Measurements from ENCODE around the gene CFHR1.

Gene CFHR1

DNA sequence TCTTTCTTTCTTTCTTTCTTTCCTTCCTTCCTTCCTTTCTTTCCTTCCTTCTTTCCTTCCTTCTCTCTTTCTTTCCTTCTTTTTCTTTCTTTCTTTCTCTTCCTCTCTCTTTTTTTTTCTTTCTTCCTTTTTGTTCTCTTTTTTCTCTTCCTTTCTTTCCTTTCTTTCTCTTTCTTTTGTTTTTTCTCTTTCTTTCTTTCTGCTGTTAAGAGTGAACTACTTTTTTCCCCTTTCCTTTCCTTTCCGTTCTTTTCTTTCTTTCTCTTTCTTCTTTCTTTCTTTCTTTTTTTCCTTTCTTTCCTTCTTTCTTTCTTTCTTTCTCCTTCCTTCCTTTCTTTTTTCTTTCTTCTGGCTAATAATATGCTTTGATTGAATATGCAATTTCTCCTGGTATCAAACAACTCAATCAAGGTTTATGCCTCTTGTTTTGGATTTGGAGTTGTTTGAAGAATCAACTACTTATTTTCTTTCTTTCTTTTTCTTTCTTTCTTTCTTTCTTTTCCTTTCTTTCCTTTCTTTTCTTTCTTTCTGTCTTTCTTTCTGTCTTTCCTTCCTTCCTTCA is 40.9 kb downstream of the CFHR1 start:
- H3K27me3 ChIP-seq (ENCODE audit: insufficient read depth, poor library complexity, severe bottlenecking): no peaks in the 10 kb centered on the region
- H3K4me1 ChIP-seq (ENCODE audit: insufficient read depth, poor library complexity, severe bottlenecking): no peaks in the 10 kb centered on the region
- no peaks in the 10 kb centered on the region for H3K9me3 ChIP-seq (ENCODE audit: severe bottlenecking)
- H3K36me3 ChIP-seq (ENCODE audit: low read depth): no peaks in the 10 kb centered on the region
- DNase-seq (ENCODE audit: low spot score) (no peak), ATAC-seq (ENCODE audit: low read depth) (no peak)
- TF ChIP-seq, protein P1, sequence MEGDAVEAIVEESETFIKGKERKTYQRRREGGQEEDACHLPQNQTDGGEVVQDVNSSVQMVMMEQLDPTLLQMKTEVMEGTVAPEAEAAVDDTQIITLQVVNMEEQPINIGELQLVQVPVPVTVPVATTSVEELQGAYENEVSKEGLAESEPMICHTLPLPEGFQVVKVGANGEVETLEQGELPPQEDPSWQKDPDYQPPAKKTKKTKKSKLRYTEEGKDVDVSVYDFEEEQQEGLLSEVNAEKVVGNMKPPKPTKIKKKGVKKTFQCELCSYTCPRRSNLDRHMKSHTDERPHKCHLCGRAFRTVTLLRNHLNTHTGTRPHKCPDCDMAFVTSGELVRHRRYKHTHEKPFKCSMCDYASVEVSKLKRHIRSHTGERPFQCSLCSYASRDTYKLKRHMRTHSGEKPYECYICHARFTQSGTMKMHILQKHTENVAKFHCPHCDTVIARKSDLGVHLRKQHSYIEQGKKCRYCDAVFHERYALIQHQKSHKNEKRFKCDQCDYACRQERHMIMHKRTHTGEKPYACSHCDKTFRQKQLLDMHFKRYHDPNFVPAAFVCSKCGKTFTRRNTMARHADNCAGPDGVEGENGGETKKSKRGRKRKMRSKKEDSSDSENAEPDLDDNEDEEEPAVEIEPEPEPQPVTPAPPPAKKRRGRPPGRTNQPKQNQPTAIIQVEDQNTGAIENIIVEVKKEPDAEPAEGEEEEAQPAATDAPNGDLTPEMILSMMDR (IDR thresholded peaks at IDR 0.05; ENCODE audit: poor library complexity, severe bottlenecking): no peak
- H3K4me3 ChIP-seq (ENCODE audit: severe bottlenecking): no peak overlapping the region
- no peak overlapping the region for H3K27ac ChIP-seq (ENCODE audit: poor library complexity, severe bottlenecking)

DNA sequence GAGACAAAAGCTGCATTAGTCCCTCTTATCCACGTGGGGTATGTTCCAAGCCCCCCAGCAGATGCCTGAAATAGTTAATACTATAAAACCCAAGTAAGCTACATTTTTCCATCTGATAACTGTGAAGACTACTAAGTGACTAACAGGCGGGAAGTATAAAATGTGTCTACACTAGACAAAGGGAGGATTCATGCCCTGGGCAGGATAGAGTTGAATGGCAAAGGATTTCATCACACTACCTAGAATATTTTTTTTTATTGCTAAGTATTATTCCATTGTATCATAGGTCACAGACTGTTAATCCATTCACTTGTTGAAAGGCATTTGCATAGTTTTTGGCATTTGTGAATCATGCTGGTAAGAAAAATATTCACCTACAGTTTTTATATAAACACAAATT is 41.9 kb downstream of the CFHR1 start:
- no peak overlapping the region for H3K27ac ChIP-seq (ENCODE audit: poor library complexity, severe bottlenecking)
- TF ChIP-seq, protein P1 (IDR thresholded peaks at IDR 0.05; ENCODE audit: poor library complexity, severe bottlenecking): no peak
- no peaks in the 10 kb centered on the region for H3K36me3 ChIP-seq (ENCODE audit: low read depth)
- no peak for DNase-seq (ENCODE audit: low spot score)
- no peaks in the 10 kb centered on the region for H3K9me3 ChIP-seq (ENCODE audit: severe bottlenecking)
- no peaks in the 10 kb centered on the region for H3K27me3 ChIP-seq (ENCODE audit: insufficient read depth, poor library complexity, severe bottlenecking)
- no peaks in the 10 kb centered on the region for H3K4me1 ChIP-seq (ENCODE audit: insufficient read depth, poor library complexity, severe bottlenecking)
- no peak overlapping the region for H3K4me3 ChIP-seq (ENCODE audit: severe bottlenecking)
- ATAC-seq (ENCODE audit: low read depth): peak; percentile 61; the same call in 2 of the 3 replicates

DNA sequence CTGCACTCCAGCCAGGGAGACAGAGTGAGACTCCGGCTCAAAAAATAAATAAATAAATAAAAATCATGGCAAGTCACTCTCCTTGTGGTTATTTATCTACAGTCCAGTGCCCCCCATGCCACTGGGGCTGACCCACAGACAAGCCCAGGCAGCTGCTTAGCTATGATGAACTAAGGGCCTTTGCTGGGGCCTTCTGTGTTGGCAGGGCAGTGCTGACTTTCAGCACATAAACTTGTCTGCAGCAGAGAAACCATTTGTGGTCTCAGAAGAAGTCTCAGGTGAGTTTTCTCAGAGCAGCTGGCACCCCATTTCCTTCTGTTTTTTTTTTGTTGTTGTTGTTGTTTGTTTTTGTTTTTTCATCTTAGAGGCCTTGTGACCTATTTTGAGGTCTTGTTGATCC is 47.4 kb downstream of the CFHR1 start:
- H3K4me3 ChIP-seq (ENCODE audit: severe bottlenecking): no peak overlapping the region
- H3K9me3 ChIP-seq (ENCODE audit: severe bottlenecking): no peaks in the 10 kb centered on the region
- TF ChIP-seq, protein P1 (IDR thresholded peaks at IDR 0.05; ENCODE audit: poor library complexity, severe bottlenecking): no peak
- H3K4me1 ChIP-seq (ENCODE audit: insufficient read depth, poor library complexity, severe bottlenecking): no peaks in the 10 kb centered on the region
- no peaks in the 10 kb centered on the region for H3K36me3 ChIP-seq (ENCODE audit: low read depth)
- ATAC-seq (ENCODE audit: low read depth): no peak
- no peak for DNase-seq (ENCODE audit: low spot score)
- H3K27ac ChIP-seq (ENCODE audit: poor library complexity, severe bottlenecking): no peak overlapping the region
- H3K27me3 ChIP-seq (ENCODE audit: insufficient read depth, poor library complexity, severe bottlenecking): no peaks in the 10 kb centered on the region

DNA sequence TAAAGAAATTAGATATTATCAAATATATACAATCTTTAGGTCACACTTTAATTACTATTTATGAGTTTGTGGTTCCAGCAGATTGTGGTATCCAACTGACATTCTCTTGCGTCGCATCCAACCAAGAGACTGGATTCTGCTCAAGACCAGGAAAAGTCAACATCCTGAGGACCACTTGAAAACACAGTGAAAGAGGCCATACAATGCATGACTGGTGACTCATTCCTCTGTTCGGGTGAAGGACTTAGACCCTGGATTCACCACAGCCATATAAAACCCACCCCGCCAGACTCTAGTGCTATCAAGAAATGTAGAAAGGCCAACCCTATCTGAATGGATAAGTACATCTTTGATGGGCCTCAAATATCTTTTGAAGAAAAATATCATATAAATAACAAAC is 53.9 kb downstream of the CFHR1 start:
- Histone ChIP-seq H3K4me1 (ENCODE audit: insufficient read depth, poor library complexity, severe bottlenecking) (no peaks in the 10 kb centered on the region), H3K4me3 (ENCODE audit: severe bottlenecking) (no peak overlapping the region), H3K9me3 (ENCODE audit: severe bottlenecking) (no peaks in the 10 kb centered on the region), H3K27me3 (ENCODE audit: insufficient read depth, poor library complexity, severe bottlenecking) (peaks cover 8% of the 10 kb centered on the region), H3K36me3 (ENCODE audit: low read depth) (no peaks in the 10 kb centered on the region), H3K27ac (ENCODE audit: poor library complexity, severe bottlenecking) (no peak overlapping the region)
- TF ChIP-seq, protein P1 (IDR thresholded peaks at IDR 0.05; ENCODE audit: poor library complexity, severe bottlenecking): no peak
- ATAC-seq (ENCODE audit: low read depth) (no peak), DNase-seq (ENCODE audit: low spot score) (no peak)

DNA sequence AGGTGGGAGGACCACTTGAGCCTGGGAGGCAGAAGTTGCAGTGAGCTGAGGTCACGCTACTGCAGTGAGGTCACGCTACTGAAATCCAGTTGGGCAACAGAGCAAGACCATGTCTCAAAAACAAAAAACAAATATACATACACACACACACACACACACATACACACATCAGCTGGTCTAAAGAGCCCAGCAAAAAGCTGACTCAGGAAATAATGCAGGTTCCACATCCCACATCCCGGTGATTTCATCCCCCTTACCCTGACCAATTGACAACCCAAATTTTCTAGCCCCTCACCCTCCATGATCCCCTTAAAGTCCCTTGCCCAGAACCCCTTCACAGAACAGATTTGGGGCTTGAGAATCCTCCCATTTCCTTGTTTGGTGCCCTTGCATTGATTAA is 56.4 kb downstream of the CFHR1 start:
- ATAC-seq (ENCODE audit: low read depth) (no peak), DNase-seq (ENCODE audit: low spot score) (no peak)
- no peaks in the 10 kb centered on the region for H3K36me3 ChIP-seq (ENCODE audit: low read depth)
- H3K27me3 ChIP-seq (ENCODE audit: insufficient read depth, poor library complexity, severe bottlenecking): peaks cover 8% of the 10 kb centered on the region
- H3K9me3 ChIP-seq (ENCODE audit: severe bottlenecking): no peaks in the 10 kb centered on the region
- TF ChIP-seq, protein P1 (IDR thresholded peaks at IDR 0.05; ENCODE audit: poor library complexity, severe bottlenecking): no peak
- H3K4me3 ChIP-seq (ENCODE audit: severe bottlenecking): no peak overlapping the region
- H3K27ac ChIP-seq (ENCODE audit: poor library complexity, severe bottlenecking): no peak overlapping the region
- H3K4me1 ChIP-seq (ENCODE audit: insufficient read depth, poor library complexity, severe bottlenecking): no peaks in the 10 kb centered on the region

Measured in RWPE2 (cell line).